PC-9 (cell line): Measurements from ENCODE around the gene SPG21. TPM values are rescaled to one million over a fixed set of nuclear protein-coding genes. Genes with fewer than 3 reads are reported as not detected.

Experiments used
- BruUV-seq: library from RNA; stranded (reverse); fragments of 400-500 nt; replicated peaks from 2 replicates; lab custom pipeline; 2021; lab: Mats Ljungman, UMichigan
- CTCF ChIA-PET: fragments of 300-600 bp; sonication (Branson Sonifier 250); formaldehyde crosslinking; loops from one replicate; lab custom pipeline; 2022; ENCODE audit warnings: antibody characterized with exemption; lab: Charles Lee
- POLR2A ChIA-PET: fragments of 300-600 bp; sonication (Branson Sonifier 250); formaldehyde crosslinking; loops from one replicate; lab custom pipeline; 2022; ENCODE audit warnings: antibody characterized with exemption; ENCODE audit not compliant: unreplicated experiment; lab: Charles Lee
- DNase-seq, 2 experiments: peaks; one replicate each; pipeline versions ENCODE4 v3.0.0 to v3.0.0-alpha.2; 2015 to 2022; ENCODE audit warnings: mixed read lengths in 1 of 2
- H2AFZ ChIP-seq: fragments of 200-600 bp; sonication (generic); 2 replicates; pipeline ENCODE4 v1.8.1; 2017; ENCODE audit warnings: antibody characterized with exemption
- H3F3A ChIP-seq: fragments of 200-600 bp; sonication (generic); 2 replicates; pipeline ENCODE4 v1.8.1; 2017; ENCODE audit warnings: antibody characterized with exemption, mild to moderate bottlenecking, low read depth; ENCODE audit not compliant: insufficient read depth
- H3K27ac ChIP-seq: fragments of 200-600 bp; sonication (generic); 2 replicates; pipeline ENCODE4 v1.6.1; 2016; ENCODE audit warnings: mixed run types
- H3K27me3 ChIP-seq: fragments of 200-600 bp; sonication (generic); 2 replicates; pipeline ENCODE4 v1.6.1; 2016; ENCODE audit warnings: low read depth, mixed run types; ENCODE audit not compliant: insufficient read depth
- H3K36me3 ChIP-seq: fragments of 200-600 bp; sonication (generic); 2 replicates; pipeline ENCODE4 v1.6.1; 2016; ENCODE audit warnings: low read depth, mixed run types
- H3K4me1 ChIP-seq: fragments of 200-600 bp; sonication (generic); replicated peaks from 2 replicates; pipeline ENCODE4 v1.6.1; 2016; ENCODE audit warnings: mixed run types; ENCODE audit not compliant: insufficient read depth
- H3K4me2 ChIP-seq: fragments of 200-600 bp; sonication (generic); 2 replicates; pipeline ENCODE4 v1.6.1; 2017; ENCODE audit warnings: mixed run types
- H3K4me3 ChIP-seq: fragments of 200-600 bp; sonication (generic); 2 replicates; pipeline ENCODE4 v1.6.1; 2016; ENCODE audit warnings: mixed run types
- H3K79me2 ChIP-seq: fragments of 200-600 bp; sonication (generic); 2 replicates; pipeline ENCODE4 v1.6.1; 2017; ENCODE audit warnings: low read depth, mixed run types
- H3K9me2 ChIP-seq: fragments of 200-600 bp; sonication (generic); 2 replicates; pipeline ENCODE4 v1.8.1; 2017; ENCODE audit warnings: mild to moderate bottlenecking; ENCODE audit not compliant: insufficient read depth
- H3K9me3 ChIP-seq: fragments of 200-600 bp; sonication (generic); 2 replicates; pipeline ENCODE4 v1.8.1; 2016; ENCODE audit warnings: low read depth; ENCODE audit not compliant: insufficient read depth
- H4K20me1 ChIP-seq: fragments of 200-600 bp; sonication (generic); 2 replicates; pipeline ENCODE4 v1.8.1; 2017; ENCODE audit not compliant: insufficient read depth
- EZH2 ChIP-seq: fragments of 200-600 bp; sonication (generic); IDR thresholded peaks from 2 replicates; pipeline ENCODE4 v1.8.0; 2017; ENCODE audit warnings: antibody characterized with exemption, low read depth
- intact Hi-C: fragments of 100-400 bp; cut with micrococcal nuclease; formaldehyde crosslinking; loops from one replicate; pipeline ENCODE4 v1.10.0; 2022; ENCODE audit not compliant: unreplicated experiment
- total RNA-seq: library from RNA; stranded (reverse); gene quantifications from 2 replicates; pipeline ENCODE4 v1.2.3, GENCODE V29; 2021
- TF ChIP-seq, protein P1 (sequence below): fragments of 200-600 bp; sonication (generic); conservative IDR thresholded peaks from 2 replicates; pipeline ENCODE4 v1.6.1; 2017; ENCODE audit warnings: mixed run types, antibody characterized with exemption, mild to moderate bottlenecking, moderate library complexity

The SPG21 gene
- total RNA-seq, 1 experiment from 2014 or later = 91.7 TPM

DNA sequence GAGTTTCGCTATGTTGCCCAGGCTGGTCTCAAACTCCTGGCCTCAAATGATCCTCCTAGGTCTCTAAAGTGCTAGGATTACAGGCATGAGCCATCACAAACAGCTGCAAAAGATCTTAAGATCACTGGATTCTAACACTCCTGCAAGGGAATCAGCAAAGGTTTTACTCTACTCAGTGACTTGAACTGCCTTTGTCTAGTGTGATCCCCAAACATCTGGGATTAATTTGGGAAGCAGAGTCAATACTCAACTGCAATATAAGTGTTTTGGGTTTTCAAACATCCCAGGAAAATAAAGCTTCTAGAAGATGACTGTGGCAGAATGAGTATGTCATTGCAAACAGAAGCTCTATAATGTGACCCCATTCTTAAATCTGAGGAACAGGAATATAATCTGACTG lies 7.2 kb downstream of the SPG21 start:
- no peak for DNase-seq
- H3K4me2 ChIP-seq = no peak overlapping the region
- H3K27me3 ChIP-seq = no peaks in the 10 kb centered on the region
- peaks cover 10% of the 10 kb centered on the region for H3K79me2 ChIP-seq
- peaks cover 4% of the 10 kb centered on the region; the same call in 1 of the 2 replicates for H3K4me1 ChIP-seq
- CTCF ChIA-PET = no interaction called here
- H2AFZ ChIP-seq = no peak overlapping the region
- H3K27ac ChIP-seq = no peak overlapping the region
- TF ChIP-seq, protein P1, sequence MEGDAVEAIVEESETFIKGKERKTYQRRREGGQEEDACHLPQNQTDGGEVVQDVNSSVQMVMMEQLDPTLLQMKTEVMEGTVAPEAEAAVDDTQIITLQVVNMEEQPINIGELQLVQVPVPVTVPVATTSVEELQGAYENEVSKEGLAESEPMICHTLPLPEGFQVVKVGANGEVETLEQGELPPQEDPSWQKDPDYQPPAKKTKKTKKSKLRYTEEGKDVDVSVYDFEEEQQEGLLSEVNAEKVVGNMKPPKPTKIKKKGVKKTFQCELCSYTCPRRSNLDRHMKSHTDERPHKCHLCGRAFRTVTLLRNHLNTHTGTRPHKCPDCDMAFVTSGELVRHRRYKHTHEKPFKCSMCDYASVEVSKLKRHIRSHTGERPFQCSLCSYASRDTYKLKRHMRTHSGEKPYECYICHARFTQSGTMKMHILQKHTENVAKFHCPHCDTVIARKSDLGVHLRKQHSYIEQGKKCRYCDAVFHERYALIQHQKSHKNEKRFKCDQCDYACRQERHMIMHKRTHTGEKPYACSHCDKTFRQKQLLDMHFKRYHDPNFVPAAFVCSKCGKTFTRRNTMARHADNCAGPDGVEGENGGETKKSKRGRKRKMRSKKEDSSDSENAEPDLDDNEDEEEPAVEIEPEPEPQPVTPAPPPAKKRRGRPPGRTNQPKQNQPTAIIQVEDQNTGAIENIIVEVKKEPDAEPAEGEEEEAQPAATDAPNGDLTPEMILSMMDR = no peak
- no peak for TF ChIP-seq EZH2
- intact Hi-C loops = no loop called here
- no peaks in the 10 kb centered on the region for H3K9me3 ChIP-seq
- no peaks in the 10 kb centered on the region for H3F3A ChIP-seq
- H4K20me1 ChIP-seq = no peaks in the 10 kb centered on the region
- 0 out of 2 replicates have a peak, but pooled peaks cover 4% of the 10 kb centered on the region for H3K36me3 ChIP-seq
- no peaks in the 10 kb centered on the region for H3K9me2 ChIP-seq
- no peak overlapping the region for H3K4me3 ChIP-seq
- no TSS peak for BruUV-seq
- POLR2A ChIA-PET = no interaction called here

DNA sequence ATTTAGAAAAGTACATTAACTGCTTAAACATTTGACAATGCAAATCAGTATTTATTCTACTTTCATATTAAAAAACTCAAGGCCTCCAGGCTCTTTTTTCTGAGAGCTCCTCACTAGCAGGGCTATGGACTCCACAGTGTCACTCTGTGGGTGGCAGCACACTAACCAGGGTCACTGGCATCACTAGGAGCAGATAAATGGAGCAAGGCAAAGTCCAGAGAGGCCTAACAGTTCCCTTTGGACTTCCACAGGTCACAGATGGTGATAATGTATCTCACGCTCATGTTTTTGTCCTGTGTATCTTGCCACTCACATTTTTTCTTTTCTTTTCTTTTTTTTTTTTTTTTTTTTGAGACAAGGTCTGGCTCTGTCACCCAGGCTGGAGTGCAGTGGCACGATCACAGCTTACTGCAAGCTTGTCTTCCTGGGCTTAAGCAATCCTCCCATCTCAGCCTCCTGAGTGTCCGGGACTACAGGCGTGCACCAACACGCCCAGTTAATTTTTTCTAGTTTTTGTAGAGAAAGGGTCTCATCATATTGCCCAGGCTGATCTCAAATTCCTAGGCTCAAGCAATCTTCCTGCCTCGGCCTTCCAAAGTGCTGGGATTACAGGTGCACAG lies 7.8 kb downstream of the SPG21 start:
- ChIA-PET POLR2A (interaction anchor here (0.7 kb wide), 1 partner anchor 105 kb away, joined by 4 read pairs; no protein-coding TSS in a partner anchor), CTCF (no interaction called here)

DNA sequence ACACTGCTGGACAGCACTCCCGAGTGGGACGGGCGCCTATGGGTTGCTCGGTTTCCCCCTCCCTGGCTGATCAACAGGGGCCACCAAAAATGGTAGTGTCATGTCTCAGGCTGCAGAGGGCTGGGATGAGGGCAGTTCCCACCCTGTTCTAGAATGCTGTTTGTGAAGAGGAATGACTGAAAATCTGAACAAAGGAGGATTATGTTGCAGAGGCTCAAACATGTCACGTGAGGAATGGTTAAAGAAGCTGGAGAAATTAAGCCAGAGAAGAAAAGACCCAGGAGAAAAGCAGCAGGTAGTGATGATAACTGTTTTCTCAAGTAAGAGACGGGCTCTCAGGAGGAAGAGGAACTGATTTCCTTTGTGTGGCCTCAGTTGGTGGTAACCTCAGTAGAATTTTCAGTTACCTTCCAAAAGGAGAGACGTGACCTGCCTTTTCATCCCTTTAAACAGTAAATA lies 10.4 kb downstream of the SPG21 start:
- no peak overlapping the region for H3K27ac ChIP-seq
- no peaks in the 10 kb centered on the region for H4K20me1 ChIP-seq
- BruUV-seq = no TSS peak
- no peak for DNase-seq
- intact Hi-C loops = no loop called here
- no peaks in the 10 kb centered on the region for H3K27me3 ChIP-seq
- CTCF ChIA-PET = interaction anchor here (0.6 kb wide), 2 partner anchors 17 to 93 kb away, joined by 4 to 13 read pairs; no protein-coding TSS in a partner anchor
- H2AFZ ChIP-seq = no peak overlapping the region
- no peaks in the 10 kb centered on the region for H3K9me2 ChIP-seq
- no peaks in the 10 kb centered on the region for H3K9me3 ChIP-seq
- no peaks in the 10 kb centered on the region for H3K4me1 ChIP-seq
- H3K4me2 ChIP-seq = no peak overlapping the region
- no peak for TF ChIP-seq EZH2
- TF ChIP-seq, protein P1 = no peak
- H3F3A ChIP-seq = no peaks in the 10 kb centered on the region
- H3K79me2 ChIP-seq = no peaks in the 10 kb centered on the region
- POLR2A ChIA-PET = interaction anchor here (0.6 kb wide), 1 partner anchor 13 kb away, joined by 3 read pairs; no protein-coding TSS in a partner anchor
- no peak overlapping the region for H3K4me3 ChIP-seq
- H3K36me3 ChIP-seq = 0 out of 2 replicates have a peak, but pooled peaks cover 10% of the 10 kb centered on the region

More for the DNA sequence above, 7.8 kb downstream of the SPG21 start:
- BruUV-seq = no TSS peak
- TF ChIP-seq EZH2 = no peak
- TF ChIP-seq, protein P1 = no peak
- Histone ChIP-seq H3K4me1 (peaks cover 1% of the 10 kb centered on the region; the same call in 1 of the 2 replicates), H4K20me1 (no peaks in the 10 kb centered on the region), H2AFZ (no peak overlapping the region), H3K9me2 (no peaks in the 10 kb centered on the region), H3K27ac (no peak overlapping the region), H3K79me2 (peaks cover 7% of the 10 kb centered on the region), H3K36me3 (0 out of 2 replicates have a peak, but pooled peaks cover 4% of the 10 kb centered on the region), H3K9me3 (no peaks in the 10 kb centered on the region), H3F3A (no peaks in the 10 kb centered on the region), H3K27me3 (no peaks in the 10 kb centered on the region), H3K4me3 (no peak overlapping the region), H3K4me2 (no peak overlapping the region)
- no peak for DNase-seq
- intact Hi-C loops = no loop called here
